GM12892 (cell line): ENCODE results near the gene ANKRD1.

Experiments used
- POLR2A ChIP-seq: IDR thresholded peaks from 2 replicates; pipeline ENCODE4 v1.6.1; 2011; ENCODE audit warnings: low read depth, low read length, control low read depth
- POLR2AphosphoS5 ChIP-seq: IDR thresholded peaks from 2 replicates; pipeline ENCODE4 v1.6.1; 2011; ENCODE audit warnings: low read depth, low read length, control low read depth
- TAF1 ChIP-seq: IDR thresholded peaks from 2 replicates; pipeline ENCODE4 v1.6.1; 2011; ENCODE audit warnings: low read depth, mild to moderate bottlenecking, control low read depth, low read length, borderline replicate concordance

- TF ChIP-seq POLR2A: no peak
- TF ChIP-seq POLR2AphosphoS5: no peak
- no peak for TF ChIP-seq TAF1
Measured at GRCh38 chr10:90911133-90912051, 9.5 kb downstream of the ANKRD1 start.
